B cell (primary cell): ENCODE results near the gene ATRNL1.

ENCODE experiments used
- CTCF ChIP-seq: fragments of 200-600 bp; IDR thresholded peaks from one replicate; pipeline ENCODE4 v1.8.0; 2022; ENCODE audit warnings: antibody characterized with exemption, mild to moderate bottlenecking
- EZH2 ChIP-seq: IDR thresholded peaks from 2 replicates; pipeline ENCODE4 v1.6.1; 2012; ENCODE audit warnings: borderline replicate concordance, low read depth, mild to moderate bottlenecking, moderate library complexity, low read length; ENCODE audit not compliant: insufficient read depth, poor library complexity, severe bottlenecking

GRCh38 chr10:115606741-115607140, 513.6 kb downstream of the ATRNL1 start:
- TF ChIP-seq CTCF (no peak), EZH2 (no peak)
